ENCODE data around the gene LRFN3.
"Not testable (repeated sequence)": the region's sequence is repeated elsewhere in the genome, so short reads cannot be mapped to it uniquely, and the experiment has no call there.

The LRFN3 gene

GRCh38 chr19:35940078-35940775 lies 4.1 kb downstream of the LRFN3 start:
- no peak for DNase-seq

GRCh38 chr19:35940839-35941238 lies 4.7 kb downstream of the LRFN3 start:
- no peak for DNase-seq

GRCh38 chr19:35942235-35942634 lies 6.1 kb downstream of the LRFN3 start:
- no peak for DNase-seq

- DNase-seq: no peak
These were observed 7.4 kb downstream of the LRFN3 start for GRCh38 chr19:35943321-35944301.

- no peak for DNase-seq
These were observed 8.4 kb downstream of the LRFN3 start for GRCh38 chr19:35944556-35944955.

GRCh38 chr19:35945121-35945790 lies 9.1 kb downstream of the LRFN3 start:
- no peak for DNase-seq

- no peak for DNase-seq
These were observed 10.0 kb downstream of the LRFN3 start for GRCh38 chr19:35946203-35946602.

- no peak for DNase-seq
These were observed 13.0 kb downstream of the LRFN3 start for GRCh38 chr19:35949131-35949530.

- DNase-seq: no peak
These were observed 19.9 kb downstream of the LRFN3 start for GRCh38 chr19:35955881-35956634.

GRCh38 chr19:35957411-35957810 lies 21.2 kb downstream of the LRFN3 start:
- DNase-seq: not testable (repeated sequence)

GRCh38 chr19:35958660-35959039 lies 22.5 kb downstream of the LRFN3 start:
- no peak for DNase-seq

GRCh38 chr19:35959040-35959967 lies 23.1 kb downstream of the LRFN3 start:
- peak; percentile 85 for DNase-seq

- DNase-seq: no peak
These were observed 23.8 kb downstream of the LRFN3 start for GRCh38 chr19:35959968-35960320.

- no peak for DNase-seq
These were observed 24.3 kb downstream of the LRFN3 start for GRCh38 chr19:35960432-35960972.

GRCh38 chr19:35963514-35963913 lies 27.3 kb downstream of the LRFN3 start:
- peak; percentile 17 for DNase-seq

GRCh38 chr19:35966771-35967170 lies 30.6 kb downstream of the LRFN3 start:
- DNase-seq: no peak

GRCh38 chr19:35973487-35973886 lies 37.3 kb downstream of the LRFN3 start:
- no peak for DNase-seq

GRCh38 chr19:35975608-35976214 lies 39.5 kb downstream of the LRFN3 start:
- no peak for DNase-seq

- no peak for DNase-seq
These were observed 41.5 kb downstream of the LRFN3 start for GRCh38 chr19:35977446-35978222.

GRCh38 chr19:35978271-35978670 lies 42.1 kb downstream of the LRFN3 start:
- DNase-seq: no peak

All from central memory CD4-positive, alpha-beta T cell (primary cell).